ENCODE results near the gene THRB.

Gene THRB

GRCh38 chr3:24365168-24365567 lies 129.5 kb downstream of the THRB start (continued):
- TF ChIP-seq ZNF518A (tag by site-specific recombination; conservative IDR thresholded peaks at IDR 0.05; ENCODE audit: low read depth) (0 out of 2 replicates have a peak, but pooled peaks have one; percentile 44), SCRT1 (tag by site-specific recombination; IDR thresholded peaks at IDR 0.05; ENCODE audit: borderline replicate concordance) (no peak), ZNF768 (tag by site-specific recombination; IDR thresholded peaks at IDR 0.05) (no peak), ZBTB20 (tag by site-specific recombination; IDR thresholded peaks at IDR 0.05) (peak; percentile 49; the same call in 1 of the 2 replicates), ZNF292 (tag by site-specific recombination; IDR thresholded peaks at IDR 0.05; ENCODE audit: borderline replicate concordance, low read depth) (no peak), ZNF138 (tag by site-specific recombination; IDR thresholded peaks at IDR 0.05; ENCODE audit: borderline replicate concordance) (no peak), ZNF571 (tag by site-specific recombination; IDR thresholded peaks at IDR 0.05) (no peak), ZNF140 (tag by site-specific recombination; IDR thresholded peaks at IDR 0.05) (no peak), TRIM28 (IDR thresholded peaks at IDR 0.05; ENCODE audit: borderline replicate concordance, low read length) (peak; percentile 95), ZNF610 (tag by site-specific recombination; IDR thresholded peaks at IDR 0.05; ENCODE audit: borderline replicate concordance) (0 out of 2 replicates have a peak, but pooled peaks have one; percentile 44), ZNF654 (tag by site-specific recombination; IDR thresholded peaks at IDR 0.05; ENCODE audit: low read depth) (peak; percentile 18; the same call in 1 of the 2 replicates), ZNF2 (tag by site-specific recombination; IDR thresholded peaks at IDR 0.05) (no peak), ZNF341 (tag by site-specific recombination; IDR thresholded peaks at IDR 0.05; ENCODE audit: low read depth) (peak; percentile 61), ELK4 (IDR thresholded peaks at IDR 0.05; ENCODE audit: borderline replicate concordance, low read depth, low read length) (no peak), ZNF184 (tag by site-specific recombination; IDR thresholded peaks at IDR 0.05) (no peak), ZNF404 (tag by site-specific recombination; IDR thresholded peaks at IDR 0.05) (no peak), HOXA7 (CRISPR knock-in tag; IDR thresholded peaks at IDR 0.05; ENCODE audit: borderline replicate concordance) (no peak), ZNF560 (tag by site-specific recombination; IDR thresholded peaks at IDR 0.05; ENCODE audit: borderline replicate concordance) (no peak), FEZF1 (tag by site-specific recombination; IDR thresholded peaks at IDR 0.05) (peak; percentile 98), ZNF529 (tag by site-specific recombination; IDR thresholded peaks at IDR 0.05; ENCODE audit: insufficient replicate concordance) (no peak), ZNF830 (tag by site-specific recombination; IDR thresholded peaks at IDR 0.05; ENCODE audit: low read depth) (no peak), ZNF426 (tag by site-specific recombination; IDR thresholded peaks at IDR 0.05) (no peak), ZNF621 (tag by site-specific recombination; IDR thresholded peaks at IDR 0.05) (no peak), ZNF626 (tag by site-specific recombination; IDR thresholded peaks at IDR 0.05) (no peak)
- TF ChIP-seq, protein P1, sequence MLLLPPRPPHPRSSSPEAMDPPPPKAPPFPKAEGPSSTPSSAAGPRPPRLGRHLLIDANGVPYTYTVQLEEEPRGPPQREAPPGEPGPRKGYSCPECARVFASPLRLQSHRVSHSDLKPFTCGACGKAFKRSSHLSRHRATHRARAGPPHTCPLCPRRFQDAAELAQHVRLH (tag by site-specific recombination; IDR thresholded peaks at IDR 0.05) = peak; percentile 83
- TF ChIP-seq, protein P2, sequence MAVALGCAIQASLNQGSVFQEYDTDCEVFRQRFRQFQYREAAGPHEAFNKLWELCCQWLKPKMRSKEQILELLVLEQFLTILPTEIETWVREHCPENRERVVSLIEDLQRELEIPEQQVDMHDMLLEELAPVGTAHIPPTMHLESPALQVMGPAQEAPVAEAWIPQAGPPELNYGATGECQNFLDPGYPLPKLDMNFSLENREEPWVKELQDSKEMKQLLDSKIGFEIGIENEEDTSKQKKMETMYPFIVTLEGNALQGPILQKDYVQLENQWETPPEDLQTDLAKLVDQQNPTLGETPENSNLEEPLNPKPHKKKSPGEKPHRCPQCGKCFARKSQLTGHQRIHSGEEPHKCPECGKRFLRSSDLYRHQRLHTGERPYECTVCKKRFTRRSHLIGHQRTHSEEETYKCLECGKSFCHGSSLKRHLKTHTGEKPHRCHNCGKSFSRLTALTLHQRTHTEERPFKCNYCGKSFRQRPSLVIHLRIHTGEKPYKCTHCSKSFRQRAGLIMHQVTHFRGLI (tag by site-specific recombination; IDR thresholded peaks at IDR 0.05) = peak; percentile 63; the same call in 1 of the 2 replicates
- TF ChIP-seq, protein P3, sequence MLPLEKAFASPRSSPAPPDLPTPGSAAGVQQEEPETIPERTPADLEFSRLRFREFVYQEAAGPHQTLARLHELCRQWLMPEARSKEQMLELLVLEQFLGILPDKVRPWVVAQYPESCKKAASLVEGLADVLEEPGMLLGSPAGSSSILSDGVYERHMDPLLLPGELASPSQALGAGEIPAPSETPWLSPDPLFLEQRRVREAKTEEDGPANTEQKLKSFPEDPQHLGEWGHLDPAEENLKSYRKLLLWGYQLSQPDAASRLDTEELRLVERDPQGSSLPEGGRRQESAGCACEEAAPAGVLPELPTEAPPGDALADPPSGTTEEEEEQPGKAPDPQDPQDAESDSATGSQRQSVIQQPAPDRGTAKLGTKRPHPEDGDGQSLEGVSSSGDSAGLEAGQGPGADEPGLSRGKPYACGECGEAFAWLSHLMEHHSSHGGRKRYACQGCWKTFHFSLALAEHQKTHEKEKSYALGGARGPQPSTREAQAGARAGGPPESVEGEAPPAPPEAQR (tag by site-specific recombination; IDR thresholded peaks at IDR 0.05) = no peak
- TF ChIP-seq, protein P4, sequence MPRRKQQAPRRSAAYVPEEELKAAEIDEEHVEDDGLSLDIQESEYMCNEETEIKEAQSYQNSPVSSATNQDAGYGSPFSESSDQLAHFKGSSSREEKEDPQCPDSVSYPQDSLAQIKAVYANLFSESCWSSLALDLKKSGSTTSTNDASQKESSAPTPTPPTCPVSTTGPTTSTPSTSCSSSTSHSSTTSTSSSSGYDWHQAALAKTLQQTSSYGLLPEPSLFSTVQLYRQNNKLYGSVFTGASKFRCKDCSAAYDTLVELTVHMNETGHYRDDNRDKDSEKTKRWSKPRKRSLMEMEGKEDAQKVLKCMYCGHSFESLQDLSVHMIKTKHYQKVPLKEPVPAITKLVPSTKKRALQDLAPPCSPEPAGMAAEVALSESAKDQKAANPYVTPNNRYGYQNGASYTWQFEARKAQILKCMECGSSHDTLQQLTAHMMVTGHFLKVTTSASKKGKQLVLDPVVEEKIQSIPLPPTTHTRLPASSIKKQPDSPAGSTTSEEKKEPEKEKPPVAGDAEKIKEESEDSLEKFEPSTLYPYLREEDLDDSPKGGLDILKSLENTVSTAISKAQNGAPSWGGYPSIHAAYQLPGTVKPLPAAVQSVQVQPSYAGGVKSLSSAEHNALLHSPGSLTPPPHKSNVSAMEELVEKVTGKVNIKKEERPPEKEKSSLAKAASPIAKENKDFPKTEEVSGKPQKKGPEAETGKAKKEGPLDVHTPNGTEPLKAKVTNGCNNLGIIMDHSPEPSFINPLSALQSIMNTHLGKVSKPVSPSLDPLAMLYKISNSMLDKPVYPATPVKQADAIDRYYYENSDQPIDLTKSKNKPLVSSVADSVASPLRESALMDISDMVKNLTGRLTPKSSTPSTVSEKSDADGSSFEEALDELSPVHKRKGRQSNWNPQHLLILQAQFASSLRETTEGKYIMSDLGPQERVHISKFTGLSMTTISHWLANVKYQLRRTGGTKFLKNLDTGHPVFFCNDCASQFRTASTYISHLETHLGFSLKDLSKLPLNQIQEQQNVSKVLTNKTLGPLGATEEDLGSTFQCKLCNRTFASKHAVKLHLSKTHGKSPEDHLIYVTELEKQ (tag by site-specific recombination; IDR thresholded peaks at IDR 0.05; ENCODE audit: borderline replicate concordance) = peak; percentile 91
